Midbrain (tissue), 1 donor: ENCODE results near the gene SEC23IP.
A peak's percentile ranks its signal among the peaks of the same experiment; 100 is the strongest.

ENCODE experiments used
- DNase-seq: peaks from one replicate; lab custom pipeline; 2025; lab: John Stamatoyannopoulos, UW

SEC23IP gene

DNA sequence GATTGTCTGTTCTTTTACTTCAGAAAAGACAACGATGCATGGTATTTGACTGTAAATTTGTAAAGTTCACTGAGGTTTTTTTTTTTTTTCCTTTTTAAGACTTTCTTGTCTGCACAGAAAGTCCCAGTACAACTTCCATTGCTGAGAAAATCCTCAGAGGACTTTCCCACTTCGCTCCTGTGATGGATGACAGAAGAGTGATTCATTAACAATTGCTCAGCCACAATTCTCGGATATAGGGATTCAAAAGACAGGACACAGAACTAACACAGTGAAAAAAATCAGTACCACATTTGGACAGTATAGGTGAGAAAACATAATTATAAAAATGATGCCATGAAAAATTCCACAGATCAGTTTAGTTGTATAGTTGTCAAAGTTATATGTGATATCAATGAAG lies 48.0 kb downstream of the SEC23IP start:
- DNase-seq, result no peak

DNA sequence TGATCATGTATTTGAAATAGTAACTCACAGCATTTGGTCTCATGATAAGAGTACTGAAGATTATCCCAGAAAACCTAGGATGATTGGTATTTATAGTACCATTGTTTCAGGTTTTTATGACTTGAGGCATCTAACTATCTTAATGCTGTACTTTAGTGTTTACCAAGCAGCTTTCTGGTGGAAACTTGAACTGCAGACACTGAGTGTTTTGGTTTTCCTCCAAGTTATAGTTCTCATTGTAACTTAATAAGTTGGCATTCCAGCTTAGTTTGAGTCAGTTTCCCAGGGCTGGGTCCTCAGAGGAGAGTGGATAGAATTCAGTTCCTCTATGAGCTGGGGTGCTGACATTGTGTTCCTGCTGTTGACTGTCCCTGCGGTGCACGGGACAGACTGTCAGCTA lies 50.4 kb downstream of the SEC23IP start:
- no peak for DNase-seq

DNA sequence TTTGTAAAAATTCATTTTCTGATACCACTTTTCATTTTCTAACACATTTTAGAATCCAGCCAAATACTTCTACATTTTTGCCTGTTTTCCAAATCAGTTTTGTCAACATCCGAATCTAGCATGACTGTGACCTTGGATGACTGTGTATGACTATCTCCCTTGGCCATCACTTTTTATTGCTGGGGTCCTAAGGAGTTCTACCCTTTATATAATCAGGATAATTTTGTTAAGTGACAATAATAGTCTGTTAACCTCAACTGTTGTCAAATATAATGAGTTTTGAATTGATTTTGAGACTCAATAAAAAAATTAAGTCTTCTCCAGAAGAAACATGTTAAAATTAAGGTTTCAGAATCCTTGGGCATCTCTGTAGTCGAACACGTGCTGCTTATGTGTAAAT lies 53.3 kb downstream of the SEC23IP start:
- DNase-seq, result no peak

DNA sequence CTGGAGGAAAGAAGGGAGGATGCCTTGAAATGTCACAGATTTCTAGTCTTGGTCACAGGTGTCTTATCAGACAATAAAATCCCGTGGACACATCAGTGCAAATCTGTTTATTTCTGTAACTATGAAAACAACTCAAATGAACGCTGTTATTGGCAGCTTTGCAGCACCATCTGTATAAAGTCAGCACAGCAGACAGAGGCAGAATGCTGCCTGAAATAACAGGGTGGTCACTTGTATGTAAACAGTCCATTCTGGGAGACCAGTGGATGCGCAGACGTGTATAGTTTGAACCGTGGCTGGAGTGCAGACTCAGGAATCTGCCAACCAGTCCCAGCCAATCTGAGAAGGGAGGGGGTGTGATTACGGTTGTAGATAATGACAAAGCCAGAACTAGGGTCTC lies 54.8 kb downstream of the SEC23IP start:
- no peak for DNase-seq

DNA sequence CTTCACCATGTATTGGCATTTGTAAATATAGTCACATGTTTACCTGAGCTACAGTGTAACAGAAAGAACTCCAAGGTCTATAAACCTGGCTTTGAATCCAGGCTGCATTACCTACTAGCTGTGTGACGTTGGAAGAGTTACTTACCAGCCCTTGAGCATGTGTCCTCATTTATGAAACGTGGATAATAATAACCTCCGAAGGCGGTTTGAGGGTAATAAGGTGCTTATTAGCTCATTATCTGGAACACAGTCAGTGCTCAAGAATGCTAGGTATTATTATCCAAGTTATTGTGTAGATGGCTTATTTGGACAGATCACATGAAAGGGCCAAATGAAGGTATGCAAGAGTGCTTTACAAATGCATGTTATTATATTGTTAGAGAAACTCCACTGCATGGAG lies 64.9 kb downstream of the SEC23IP start:
- no peak for DNase-seq

DNA sequence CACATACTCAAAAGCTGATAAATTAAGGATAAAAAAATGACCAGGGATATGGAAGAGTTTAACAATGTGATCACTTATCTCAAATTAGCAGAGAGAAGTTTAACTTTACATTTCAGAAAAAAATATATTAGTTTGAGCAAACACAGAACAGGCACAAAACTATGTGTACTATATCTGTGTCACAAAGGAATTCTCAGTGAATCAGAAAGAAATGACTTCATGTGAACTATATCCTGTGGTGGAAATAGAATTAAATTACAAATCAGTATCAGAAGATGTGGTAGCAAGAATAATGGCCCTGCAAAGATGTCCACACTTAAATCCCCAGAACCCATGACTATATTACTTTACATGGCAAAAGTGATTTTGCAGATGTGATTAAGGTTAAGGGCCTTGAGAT lies 70.3 kb downstream of the SEC23IP start:
- no peak for DNase-seq

DNA sequence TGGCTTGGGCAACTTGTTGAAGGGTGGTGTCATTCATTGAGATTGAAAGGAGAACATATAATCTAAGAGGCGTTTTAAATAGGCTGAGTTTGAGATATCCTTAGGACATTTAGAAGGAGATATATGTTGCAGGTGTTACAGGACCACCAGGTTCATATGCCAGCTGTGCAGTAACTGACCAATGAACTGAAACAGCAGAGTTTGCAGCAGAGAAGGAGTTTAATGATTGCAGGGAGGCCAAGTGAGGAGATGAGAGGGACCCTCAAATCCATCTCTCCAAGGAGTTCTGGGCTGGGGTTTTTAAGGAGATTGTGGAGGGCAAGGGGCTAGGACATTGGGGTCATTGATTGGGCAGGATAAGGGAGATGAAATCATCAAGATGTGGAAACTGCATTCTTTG lies 74.5 kb downstream of the SEC23IP start:
- no peak for DNase-seq

DNA sequence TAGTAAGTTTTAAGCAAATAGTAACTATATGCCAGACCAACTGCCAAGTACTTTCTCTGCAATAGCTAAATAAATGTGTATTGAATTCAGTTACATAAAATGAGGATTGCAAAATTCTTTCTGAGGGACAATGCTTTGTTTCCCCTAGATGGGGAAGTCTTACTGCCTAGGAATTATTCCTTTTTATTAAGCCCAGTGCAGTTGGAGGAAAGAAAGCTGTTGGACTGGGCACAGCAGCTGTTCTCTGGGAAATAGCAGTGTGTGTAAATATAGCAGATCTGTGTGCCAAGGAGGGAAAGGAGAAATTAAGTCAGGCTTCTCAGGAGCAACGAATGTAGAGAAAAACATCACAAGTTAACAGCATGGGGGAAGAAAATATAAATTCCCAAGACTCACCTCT lies 77.1 kb downstream of the SEC23IP start:
- peak; percentile 1 for DNase-seq

DNA sequence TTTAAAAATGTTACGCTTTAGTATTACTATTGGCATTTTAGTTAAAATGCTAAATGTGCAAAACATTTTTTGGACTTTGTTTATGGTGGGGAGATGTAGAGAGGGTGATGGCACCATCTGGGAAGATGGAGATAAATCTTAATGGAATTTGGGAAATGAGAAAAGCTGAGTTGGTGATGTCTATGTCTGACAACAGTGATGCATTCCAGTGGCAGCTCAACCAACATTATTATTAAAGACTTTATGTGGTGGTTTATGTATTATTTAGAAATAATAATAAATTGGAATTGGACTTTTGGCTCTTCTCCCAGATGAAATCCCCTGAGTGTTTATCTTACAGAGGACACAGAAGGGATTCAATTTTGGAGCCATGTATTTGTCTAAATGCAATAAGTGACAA lies 77.6 kb downstream of the SEC23IP start:
- no peak for DNase-seq

DNA sequence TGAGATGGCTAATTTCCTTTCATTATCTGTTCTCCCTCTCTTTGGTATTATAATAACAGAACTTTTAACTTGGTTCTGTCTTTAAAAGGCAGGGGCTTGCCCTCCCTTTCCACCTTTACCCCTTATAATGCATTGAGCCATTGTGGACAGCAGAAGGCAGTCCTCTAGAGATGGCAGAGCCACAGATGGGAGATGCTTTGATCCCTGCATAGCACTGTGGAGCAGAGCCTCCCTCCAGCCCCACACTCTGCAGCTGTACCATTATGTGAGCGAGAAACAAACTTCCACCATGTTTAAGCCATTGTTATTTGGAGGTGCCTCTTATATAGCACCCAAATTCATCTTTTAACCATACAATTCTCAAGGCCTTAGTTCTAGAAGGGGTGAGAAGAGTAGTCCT lies 78.4 kb downstream of the SEC23IP start:
- no peak for DNase-seq

DNA sequence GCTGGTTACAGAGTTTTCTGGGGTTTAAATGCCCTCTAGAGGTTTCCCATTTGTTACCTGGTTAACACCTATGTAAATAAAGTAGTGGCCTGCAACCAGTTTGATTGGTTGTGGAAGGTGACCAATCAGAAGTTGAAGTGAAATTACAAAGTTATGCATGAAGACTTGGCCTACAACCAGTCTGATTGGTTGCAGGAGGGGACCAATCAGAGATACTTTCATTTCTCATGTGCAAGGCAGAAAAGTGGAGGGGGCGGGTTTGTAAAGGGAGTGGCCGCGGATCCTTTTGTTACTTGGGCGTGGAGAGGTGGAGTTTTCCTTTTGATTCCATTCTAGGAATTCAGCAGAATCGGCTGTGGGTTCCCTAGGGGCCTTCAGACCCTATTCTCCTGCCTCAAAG lies 80.8 kb downstream of the SEC23IP start:
- no peak for DNase-seq

DNA sequence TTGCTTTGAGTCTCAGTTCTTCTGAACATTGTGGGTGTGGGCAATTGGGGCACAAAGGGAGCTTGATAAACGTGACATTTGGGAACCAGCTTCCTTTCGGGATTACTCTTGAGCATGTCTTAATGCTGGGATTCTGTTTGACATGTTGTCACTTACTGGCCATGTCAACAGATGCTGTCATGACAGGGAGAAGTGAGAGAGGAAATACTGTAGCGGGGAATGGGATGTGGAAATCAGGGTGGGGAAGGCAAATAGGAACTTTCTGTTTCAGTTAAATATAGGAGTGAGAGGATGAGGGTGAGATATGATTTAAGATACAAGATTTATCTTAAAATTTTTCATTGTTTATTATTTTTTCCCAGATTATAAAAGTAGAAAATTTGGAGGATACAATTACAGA lies 83.9 kb downstream of the SEC23IP start:
- DNase-seq, result no peak

DNA sequence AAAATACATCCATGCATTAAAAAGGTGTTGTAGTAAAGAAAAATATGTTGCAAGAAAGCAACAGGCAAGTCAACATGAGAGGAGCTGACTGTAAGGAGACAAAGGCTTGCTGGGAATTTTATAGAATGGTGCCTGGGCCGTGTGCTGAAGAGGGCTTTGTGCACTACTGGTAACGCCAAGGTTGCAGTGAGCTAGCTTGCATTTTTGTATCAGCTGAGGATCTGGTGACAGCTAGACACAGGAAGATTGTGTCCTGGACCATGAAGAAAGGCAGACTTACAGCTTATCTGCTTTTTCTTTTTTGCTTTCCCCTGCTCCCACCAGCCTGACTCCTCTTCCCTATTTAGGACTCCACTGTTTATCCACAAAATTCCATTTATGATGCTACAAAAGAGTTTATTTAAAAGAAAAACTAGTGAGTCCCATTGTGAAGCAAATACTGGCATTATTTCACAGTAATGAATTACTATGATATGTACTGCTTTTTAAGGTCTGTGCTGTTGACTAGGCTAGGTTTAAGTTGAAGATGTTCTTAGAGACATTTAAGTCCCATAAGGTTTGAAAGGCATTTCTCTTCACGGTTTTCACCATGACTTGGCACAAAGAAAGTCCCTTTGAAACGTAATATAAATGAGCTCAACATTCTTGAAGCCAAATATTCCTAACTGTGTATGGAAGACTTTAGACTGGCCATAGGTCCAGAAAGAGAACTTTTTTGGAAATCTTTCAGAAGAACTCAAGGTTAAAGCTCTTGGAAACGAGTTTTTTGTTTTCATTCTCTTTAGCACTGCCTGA lies 88.6 kb downstream of the SEC23IP start:
- DNase-seq, result no peak

DNA sequence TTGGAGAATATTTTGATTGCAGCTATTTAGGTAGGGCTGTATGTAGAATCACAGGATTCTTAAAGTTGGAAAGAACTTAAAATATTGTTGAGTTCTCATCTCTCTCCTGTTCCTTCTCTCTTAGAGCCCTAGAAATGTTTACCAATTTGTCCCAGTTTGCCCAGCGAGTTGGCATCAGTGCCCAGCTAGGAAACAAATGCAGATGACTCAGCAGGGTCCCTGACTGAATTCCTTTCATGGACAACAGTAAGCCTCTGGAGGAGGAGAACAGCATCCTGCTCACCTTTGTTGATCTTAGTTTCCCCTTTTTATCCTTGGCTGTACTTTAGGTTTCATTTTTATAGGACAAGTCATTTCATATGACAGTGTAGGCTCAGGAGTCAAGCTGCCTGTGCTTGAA lies 89.3 kb downstream of the SEC23IP start:
- peak; percentile 18 for DNase-seq

DNA sequence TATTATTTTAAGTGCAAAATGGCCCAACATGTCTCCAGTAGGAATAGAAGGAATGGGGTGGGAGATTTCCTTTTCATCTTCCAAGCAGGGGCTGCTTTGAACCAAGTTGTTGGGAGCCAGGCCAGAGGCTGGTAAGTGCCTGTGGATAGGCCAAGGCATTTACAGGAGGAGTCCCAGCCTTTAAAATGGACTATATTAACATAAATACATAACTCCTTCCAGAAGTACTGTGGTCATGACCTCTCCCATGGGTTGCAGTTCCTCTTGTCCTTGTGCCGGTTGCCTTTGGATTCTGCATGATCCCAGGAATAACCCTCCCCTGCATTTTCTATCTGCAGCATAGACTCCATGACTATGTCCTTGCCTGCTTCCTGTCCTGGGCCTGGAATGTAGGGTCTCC lies 95.8 kb downstream of the SEC23IP start:
- no peak for DNase-seq

DNA sequence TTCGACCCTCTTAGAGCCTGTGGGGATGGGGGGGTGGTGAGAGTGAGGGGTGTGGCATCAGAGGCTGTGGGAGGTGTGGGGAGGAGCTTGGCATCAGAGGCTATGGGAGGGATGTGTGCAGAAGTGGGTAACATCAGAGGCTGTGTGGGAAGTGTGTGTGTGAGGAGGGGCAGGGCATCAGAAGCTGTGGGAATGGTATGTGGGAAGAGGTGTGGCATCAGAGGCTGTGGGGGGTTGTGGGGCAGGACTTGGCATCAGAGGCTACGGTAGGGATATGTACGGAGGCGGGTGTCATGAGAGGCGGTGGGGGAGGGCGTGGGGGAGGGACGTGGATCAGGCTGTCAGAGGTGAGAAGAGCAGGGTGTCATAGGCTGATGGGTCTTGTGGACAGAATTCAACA lies 97.4 kb downstream of the SEC23IP start:
- no peak for DNase-seq

DNA sequence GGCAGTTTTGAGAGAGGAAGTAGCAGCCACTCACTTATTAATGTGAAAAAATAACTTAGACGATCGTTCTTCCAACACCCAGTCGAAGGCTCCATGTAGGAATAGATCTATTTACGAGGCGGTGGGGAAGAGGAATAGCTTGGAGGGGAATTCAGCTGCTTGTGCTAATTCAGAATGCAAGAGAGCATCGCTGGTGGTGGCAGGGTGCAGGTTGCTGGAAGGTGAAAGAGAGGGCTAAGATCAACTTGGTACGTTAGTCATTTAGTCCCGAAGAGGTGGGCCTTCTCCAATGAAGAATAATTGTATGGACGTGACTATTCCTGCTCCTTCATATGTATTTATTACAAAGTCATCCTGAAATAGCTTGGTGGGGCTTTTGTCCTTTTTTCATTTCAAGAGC lies 98.5 kb downstream of the SEC23IP start:
- no peak for DNase-seq

DNA sequence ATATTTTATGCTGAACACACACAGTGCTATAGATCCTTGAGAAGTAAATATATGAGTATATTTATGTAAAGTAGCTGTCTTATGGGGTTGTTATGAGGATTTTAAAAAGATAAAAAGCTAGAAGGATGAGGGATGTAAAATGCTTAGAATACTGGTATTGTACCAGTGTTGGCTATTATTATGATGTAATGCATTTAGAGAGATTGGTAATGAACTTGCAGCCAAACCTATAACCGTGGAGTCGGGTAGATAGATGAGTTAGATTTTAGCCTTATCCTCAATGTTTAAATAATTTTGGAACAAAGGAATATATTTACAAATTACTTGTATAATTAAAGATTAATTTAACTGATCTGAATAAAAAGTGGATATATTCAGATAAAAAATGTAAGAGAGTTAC lies 99.3 kb downstream of the SEC23IP start:
- no peak for DNase-seq
